NCI-H2029 treated with DMSO at 0.1 percent for 48 hours (cell line): ENCODE measurements around the gene DENND1B.
"Not testable (repeated sequence)": the region's sequence is repeated elsewhere in the genome, so short reads cannot be mapped to it uniquely, and the experiment has no call there.

Experiments used
- DNase-seq: peaks from one replicate; lab custom pipeline; 2025; lab: John Stamatoyannopoulos, UW

The DENND1B gene

GRCh38 chr1:197553281-197553680, 222.0 kb downstream of the DENND1B start:
- no peak for DNase-seq

DNA sequence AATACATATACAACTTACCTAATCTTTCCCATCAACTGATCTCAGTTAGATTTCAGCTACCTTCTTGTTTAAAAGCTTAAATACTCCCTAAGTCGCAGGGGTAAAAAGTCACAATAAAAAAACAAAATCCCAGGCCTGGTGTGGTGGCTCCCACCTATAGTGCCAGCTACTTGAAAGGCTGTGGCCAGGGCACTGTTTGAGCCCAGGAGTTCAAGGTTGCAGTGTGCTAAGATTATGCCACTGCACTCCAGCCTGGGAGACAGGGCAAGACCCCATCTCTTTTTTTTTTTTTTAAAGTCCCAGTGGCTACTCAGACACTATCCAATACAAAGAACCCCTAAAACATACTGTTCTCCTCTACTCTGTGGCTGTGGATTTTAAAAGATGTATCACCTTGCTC, 228.3 kb downstream of the DENND1B start:
- no peak for DNase-seq

DNA sequence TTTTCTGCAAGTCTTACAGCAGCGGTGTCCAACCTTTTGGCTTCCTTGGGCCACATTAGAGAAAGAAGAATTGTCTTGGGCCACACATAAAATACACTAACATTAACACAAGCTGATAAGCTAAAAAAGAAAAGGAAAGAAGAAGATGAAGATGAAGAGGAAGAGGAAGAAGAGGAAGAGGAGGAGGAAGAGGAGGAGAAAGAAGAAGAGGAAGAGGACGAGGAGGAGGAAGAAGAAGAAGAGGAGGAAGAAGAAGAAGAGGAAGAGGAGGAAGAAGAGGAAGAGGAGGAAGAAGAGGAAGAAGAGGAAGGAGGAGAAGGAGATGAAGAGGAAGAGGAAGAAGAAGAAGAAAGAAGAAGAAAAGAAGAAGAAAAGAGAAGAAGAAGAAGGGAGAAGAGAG, 230.7 kb downstream of the DENND1B start:
- no peak for DNase-seq

DNA sequence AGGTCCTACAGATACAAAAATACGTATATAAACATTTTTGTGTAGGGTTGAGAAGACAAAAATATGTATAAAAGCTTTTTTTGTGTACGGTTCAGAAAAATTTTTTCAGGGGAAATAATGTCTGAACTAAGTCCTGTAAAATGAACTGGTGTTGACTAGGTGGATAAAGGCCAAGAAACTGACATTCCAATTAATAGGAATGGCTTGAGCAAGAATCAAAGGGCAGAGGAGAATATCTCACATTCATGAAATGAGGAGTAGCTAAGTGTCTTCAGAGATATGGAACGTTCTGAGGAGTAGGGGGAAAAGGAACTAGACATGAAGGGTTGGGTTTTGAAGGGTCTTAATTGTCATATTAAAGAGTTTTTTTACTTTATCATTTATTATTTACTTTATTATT, 231.2 kb downstream of the DENND1B start:
- no peak for DNase-seq

DNA sequence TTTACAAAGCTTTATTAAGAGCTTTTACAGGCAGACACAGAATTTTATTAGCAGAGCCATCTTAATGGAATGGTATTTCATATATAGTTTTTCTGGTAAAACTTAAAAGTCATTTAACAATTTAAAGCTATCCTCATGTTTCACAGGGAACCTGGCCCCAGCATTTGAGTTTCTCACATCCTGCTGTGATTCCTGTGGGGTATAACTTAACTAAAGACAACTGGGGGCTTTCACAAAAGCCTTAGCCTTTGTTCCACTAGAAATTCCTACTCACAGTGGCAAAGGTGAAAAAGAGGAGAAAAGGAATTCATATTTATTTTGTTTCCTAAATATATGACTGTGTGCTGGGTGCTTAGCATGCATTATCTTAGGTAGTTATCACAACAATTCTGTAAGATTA, 233.9 kb downstream of the DENND1B start:
- DNase-seq, result no peak

GRCh38 chr1:197526736-197527371, 248.4 kb downstream of the DENND1B start:
- DNase-seq, result peak; percentile 58

DNA sequence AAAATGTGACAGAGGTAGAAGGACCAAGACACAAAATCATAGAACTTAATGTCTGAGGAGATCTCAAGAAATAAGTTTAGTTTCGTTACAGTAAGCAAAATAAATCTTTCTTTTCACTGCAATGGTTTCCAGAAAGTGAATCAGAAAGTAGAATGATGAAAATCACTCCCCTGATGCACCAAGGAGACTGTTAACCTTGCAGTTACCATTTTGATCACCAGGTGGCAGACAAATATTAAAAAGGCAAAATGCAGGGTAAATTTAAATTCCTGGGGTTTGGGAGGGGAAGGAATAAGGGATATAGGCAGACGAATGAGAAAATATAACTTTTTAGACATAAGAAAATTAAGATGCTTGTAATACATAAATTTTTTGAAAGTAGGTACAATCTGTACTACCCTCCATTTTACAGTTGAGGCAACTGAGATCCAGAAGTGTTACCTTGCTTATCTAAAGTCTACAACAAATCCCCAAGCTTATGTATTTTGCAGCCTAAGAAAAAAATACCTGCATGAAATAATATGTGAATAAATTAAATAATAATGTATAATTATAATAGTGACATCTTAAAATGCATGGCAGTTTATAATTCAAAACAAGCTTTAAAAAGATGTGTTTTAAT, 254.1 kb downstream of the DENND1B start:
- no peak for DNase-seq

DNA sequence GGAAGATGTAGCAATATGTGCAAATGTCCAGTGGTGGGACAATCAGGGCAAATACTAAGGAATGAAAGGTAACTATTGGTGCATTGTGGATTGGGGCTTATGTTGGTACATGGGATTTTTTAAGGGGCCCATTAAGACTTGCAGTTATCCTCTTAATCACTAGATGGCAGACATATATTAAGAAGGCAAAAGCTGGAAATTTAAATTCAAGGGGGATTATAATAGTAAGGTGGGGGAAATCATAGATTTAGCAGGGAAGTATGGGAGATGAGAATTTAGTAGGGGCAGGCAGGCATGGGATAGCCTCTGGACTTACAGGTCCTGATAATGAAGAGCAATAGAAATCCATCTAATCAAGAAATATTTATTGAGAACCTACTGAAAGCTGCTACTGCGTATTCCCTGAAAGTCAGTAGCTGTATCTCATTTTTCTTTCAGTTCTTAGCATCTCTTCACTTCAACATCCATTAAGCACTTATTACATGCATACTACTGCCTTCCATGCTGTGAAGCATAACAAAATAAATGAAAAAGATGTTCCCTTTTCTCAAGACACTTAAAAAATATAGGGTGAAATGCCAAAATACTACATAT, 255.4 kb downstream of the DENND1B start:
- no peak for DNase-seq

DNA sequence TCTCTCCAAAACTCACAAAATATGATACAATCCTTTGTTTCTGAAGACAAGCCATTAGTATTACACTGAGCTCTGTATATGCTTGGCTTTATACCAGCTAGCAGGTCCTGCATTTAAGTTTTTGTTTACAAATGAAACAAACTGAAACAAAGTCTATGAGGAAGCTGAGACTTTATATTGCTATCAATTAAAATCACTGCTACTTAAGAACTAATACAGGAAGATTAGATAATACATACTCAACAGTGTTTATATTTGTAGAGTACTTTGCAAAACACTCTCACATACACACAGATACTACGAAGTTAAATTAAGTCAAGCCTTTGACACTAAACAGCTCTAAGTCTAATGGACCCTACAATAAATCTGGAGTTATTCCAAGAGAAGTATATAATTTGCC, 259.9 kb downstream of the DENND1B start:
- no peak for DNase-seq

GRCh38 chr1:197510691-197511378, 264.4 kb downstream of the DENND1B start:
- no peak for DNase-seq

GRCh38 chr1:197496722-197497121, 278.6 kb downstream of the DENND1B start:
- DNase-seq, result no peak

GRCh38 chr1:197491505-197491904, 283.8 kb downstream of the DENND1B start:
- DNase-seq, result not testable (repeated sequence)

DNA sequence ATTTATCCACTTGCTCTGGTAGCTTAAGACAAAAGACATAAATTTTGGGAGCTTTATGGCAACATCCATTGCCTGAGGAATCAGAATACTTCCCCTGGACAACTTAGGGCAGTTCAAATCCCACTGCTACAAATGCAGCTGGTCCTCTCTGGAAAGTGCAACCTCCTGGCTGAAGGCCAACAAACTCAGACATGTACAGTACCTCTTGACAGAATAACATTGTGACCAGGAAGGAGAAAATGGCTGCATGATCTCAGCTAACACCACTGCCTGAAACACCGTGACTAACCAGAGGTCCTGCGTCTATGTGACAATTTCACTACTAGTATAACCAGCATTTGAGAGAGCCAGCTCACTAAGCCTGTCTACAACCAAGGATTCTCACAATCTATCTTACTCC, 288.3 kb downstream of the DENND1B start:
- peak; percentile 38 for DNase-seq

DNA sequence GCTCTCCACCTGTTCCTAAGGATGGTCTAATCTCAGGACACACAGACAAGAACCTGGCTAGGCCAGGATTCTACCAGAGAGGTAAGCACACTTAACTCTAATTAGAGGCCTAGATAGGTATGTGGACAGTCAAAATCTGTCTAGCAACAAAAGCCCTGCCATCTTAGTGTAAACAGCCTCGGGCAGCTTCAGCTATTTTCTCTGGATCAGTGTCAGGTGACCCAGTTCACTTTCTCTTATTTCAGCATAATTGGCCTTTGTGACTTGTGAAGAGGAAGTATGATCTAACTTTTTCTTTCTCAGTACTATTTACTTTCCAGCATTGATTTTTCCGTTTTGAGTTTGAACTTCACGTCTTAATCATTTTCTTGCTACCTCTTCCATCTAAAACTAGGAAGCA, 289.5 kb downstream of the DENND1B start:
- no peak for DNase-seq

DNA sequence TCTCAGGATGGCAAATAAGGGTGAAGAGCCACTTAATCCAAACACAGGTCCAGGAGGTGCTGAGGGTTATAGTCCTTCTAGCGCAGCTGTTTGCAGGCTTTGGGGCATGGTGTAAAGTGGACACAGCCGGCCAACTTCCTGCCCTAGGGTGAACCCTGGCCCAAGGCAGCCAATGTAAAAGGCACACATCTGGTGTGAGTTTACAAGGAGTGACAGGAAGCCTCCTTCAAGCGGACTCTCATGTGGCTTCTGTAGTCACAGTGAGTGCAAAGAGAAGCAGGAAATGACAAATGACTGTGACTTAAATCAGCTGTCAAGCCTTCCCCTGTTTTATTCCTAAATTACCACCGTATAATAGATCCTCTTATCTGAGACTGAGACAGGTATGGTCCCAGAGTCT, 294.2 kb downstream of the DENND1B start:
- no peak for DNase-seq

GRCh38 chr1:197480446-197480845, 294.8 kb downstream of the DENND1B start:
- no peak for DNase-seq

DNA sequence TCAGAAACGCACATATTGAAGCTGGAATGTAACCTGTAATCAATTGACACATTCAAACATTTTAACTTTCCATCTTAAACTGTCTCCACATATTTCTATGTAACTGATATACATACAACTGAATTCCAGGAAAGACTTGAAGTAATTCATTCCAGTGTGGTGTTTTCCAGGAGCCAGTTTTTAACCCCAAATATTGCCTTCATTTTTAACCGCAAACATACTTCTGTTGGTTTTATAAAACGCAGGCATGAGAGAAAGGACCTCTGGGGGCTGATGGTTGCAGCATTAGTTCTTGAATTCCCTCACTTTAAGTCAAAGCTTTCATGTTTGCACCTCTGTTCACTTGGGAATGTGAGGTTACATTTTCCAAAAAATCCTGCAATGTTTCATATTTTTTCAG, 303.1 kb downstream of the DENND1B start:
- no peak for DNase-seq

DNA sequence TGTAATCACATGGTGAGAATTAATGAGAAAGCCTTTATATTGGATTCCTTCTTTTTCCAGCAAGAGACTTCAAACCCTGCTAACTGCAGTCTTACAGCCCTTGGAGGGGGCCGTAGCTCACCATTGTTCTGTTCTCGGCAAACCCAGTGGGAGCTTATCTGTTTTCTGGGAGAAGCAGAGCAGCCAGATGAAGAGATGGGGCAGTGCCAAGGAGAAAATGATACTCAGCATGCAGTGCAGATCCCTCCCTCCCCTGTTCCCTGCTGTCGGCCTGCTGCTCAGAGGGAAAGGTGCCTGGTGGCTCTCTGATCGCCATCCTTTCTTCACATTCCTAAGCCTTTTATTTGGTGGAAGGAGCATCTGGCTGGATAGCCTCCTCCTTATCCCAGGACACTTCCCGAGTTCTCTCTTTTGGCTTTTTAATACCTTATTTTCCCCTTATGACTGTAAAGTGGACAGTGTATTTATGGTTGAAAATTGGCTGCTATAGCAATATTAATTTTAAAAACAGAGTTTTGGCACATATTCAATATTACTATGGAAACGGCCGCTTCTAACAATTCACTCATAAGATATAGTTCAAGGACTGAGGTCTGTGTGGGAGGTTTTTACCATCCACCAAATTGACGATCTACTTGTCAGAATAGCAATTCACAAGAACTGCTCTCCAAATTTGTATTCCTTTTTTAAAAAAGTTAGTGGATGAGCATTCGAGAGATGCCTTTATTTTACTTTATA, 303.9 kb downstream of the DENND1B start:
- no peak for DNase-seq

DNA sequence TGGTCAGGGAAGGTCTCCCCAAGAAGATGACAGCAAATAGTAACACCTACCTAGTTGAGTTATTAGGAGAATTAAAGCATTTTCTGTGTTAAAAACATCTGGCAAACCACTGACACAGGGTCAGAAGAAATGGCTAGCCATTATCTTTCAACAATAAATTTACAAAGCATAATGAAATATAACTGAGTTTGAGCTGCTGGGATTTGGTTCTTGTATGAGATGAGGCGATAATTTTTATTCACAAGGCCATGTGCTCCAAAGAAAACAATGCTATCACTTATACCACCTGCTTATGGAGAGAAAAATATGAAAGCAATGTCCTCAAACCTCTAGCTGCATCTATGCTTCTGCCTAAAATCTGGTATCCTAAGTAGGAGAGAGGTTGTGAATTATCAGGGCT, 304.9 kb downstream of the DENND1B start:
- DNase-seq, result no peak

DNA sequence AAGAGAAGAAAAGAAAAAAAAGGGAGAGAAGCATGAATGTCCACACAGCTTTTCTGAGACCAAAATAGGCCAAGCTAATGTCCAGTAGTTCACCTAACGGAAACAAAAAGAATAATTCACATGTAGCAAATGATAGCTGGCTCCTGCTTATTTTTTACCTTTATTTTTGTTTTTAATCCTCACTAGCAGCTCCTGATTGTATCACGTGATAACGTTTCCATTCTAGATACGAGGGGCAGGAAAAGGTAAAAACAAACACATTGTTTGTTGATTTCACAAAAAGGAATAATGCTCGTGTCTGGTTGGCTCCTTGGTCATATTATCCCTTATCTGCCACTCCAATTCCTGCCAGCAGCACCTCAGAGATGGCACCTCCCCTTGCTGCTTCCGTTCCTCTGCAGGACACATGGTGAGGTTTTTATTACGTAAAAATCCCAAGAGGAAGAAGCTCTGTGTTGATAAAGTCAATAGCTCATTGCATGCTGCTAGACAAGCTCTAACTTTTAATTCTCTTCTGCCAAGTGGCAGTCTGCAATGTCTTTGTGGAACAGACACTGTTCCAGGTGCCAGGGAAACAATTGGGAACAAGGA, 305.6 kb downstream of the DENND1B start:
- peak; percentile 26 for DNase-seq

GRCh38 chr1:197468543-197469175, 306.6 kb downstream of the DENND1B start:
- DNase-seq, result no peak

DNA sequence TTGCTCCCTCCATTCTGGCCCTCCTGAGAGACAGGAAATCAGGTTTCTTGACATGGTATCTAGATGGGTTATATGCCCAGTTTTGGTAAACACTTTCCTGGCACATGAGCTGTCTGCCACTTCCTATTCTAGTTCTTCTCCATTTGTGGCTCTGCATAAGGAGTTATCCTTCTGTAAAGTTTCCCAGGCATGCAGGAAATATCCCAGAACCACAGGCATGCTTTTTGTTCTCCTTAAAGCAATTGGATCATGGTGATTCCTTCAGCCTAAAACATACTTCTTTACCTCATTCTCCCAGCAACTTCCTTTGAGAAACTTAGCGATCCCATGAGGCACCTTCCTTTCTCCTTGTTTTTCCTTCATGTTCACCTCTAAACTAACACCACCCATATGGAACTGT, 307.4 kb downstream of the DENND1B start:
- DNase-seq, result no peak
